PC-9 (cell line): ENCODE results near the gene NFASC.

Experiments used
- EZH2 ChIP-seq: fragments of 200-600 bp; sonication (generic); IDR thresholded peaks from 2 replicates; pipeline ENCODE4 v1.8.0; 2017; ENCODE audit warnings: antibody characterized with exemption, low read depth
- TF ChIP-seq, protein P1 (sequence below): fragments of 200-600 bp; sonication (generic); conservative IDR thresholded peaks from 2 replicates; pipeline ENCODE4 v1.6.1; 2017; ENCODE audit warnings: mixed run types, antibody characterized with exemption, mild to moderate bottlenecking, moderate library complexity

GRCh38 chr1:205026181-205026580 lies 155.5 kb downstream of the NFASC start:
- TF ChIP-seq, protein P1, sequence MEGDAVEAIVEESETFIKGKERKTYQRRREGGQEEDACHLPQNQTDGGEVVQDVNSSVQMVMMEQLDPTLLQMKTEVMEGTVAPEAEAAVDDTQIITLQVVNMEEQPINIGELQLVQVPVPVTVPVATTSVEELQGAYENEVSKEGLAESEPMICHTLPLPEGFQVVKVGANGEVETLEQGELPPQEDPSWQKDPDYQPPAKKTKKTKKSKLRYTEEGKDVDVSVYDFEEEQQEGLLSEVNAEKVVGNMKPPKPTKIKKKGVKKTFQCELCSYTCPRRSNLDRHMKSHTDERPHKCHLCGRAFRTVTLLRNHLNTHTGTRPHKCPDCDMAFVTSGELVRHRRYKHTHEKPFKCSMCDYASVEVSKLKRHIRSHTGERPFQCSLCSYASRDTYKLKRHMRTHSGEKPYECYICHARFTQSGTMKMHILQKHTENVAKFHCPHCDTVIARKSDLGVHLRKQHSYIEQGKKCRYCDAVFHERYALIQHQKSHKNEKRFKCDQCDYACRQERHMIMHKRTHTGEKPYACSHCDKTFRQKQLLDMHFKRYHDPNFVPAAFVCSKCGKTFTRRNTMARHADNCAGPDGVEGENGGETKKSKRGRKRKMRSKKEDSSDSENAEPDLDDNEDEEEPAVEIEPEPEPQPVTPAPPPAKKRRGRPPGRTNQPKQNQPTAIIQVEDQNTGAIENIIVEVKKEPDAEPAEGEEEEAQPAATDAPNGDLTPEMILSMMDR = no peak
- TF ChIP-seq EZH2 = no peak
